Right lung (tissue), 5 donors: Measurements from ENCODE around the gene ZDHHC14. TPM values are rescaled to one million over a fixed set of nuclear protein-coding genes. Genes with fewer than 3 reads are reported as not detected.

Experiments used
- DNase-seq, 2 donors: peaks; one replicate each; pipeline ENCODE4 v3.0.0-alpha.2; 2013
- polyA plus RNA-seq, 5 donors: library from polyadenylated mRNA; unstranded; fragments of 120-200 nt; gene quantifications; one replicate each; pipeline versions ENCODE4 v1.2.1 to v1.2.3, GENCODE V29; 2013; ENCODE audit warnings: inconsistent platforms in 1 of 5, low replicate concordance in 1 of 5; ENCODE audit not compliant: insufficient read length in 5 of 5, insufficient read depth in 1 of 5

The ZDHHC14 gene
- polyA plus RNA-seq, 5 donors: 19.1 to 29.5 (median 25.6) TPM

DNA sequence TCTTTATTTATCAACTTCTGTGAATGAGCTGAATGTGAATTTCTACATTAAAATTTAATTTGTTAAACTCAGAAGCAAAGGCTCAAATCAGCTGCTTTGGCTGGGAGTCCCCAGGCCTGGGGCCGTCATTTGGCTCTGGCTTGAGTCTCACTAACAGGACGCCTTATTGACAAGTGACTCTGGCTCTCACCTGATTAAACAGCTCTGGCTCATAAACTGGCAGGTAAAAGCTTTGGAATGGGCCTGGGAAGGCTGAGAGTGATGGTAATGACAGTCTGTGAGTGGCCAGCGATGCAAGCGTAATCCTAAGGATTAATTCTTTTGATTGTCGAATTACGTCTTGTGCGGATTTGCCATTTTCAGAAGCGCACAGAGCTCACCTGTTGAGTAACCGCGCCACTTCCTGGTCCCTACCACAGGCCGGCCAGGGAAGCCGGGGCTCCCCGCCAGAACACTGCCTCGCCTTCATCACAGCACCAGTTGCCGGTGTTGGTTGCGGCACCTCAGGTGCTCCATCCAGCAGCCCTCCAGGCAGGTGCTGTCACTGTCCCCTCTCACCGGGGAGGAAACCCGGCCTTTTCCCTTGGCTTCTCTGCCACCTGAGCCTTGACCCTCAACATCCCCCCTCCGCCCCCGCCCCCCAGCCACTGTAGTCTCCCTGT is 110.7 kb downstream of the ZDHHC14 start:
- no peak for DNase-seq

DNA sequence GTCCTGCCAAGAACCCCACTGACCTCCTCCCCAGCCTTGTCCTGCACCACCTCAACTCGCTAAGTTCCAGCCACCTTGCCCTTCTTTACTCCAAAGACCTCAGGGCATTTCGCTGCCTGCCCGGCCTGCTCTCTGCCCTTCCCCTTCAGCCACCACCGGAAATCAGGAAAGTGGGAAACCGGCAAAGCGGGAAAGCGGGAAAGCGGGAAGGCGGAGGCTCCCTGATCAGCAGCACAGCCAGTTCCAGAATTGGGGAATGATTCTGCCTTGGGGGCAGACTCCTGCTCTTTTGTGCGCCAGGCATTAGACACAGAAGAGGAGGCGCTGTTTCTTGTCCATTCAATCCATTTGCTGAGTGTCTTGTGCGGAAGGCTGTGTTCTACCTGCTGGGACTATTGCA is 111.3 kb downstream of the ZDHHC14 start:
- no peak for DNase-seq

DNA sequence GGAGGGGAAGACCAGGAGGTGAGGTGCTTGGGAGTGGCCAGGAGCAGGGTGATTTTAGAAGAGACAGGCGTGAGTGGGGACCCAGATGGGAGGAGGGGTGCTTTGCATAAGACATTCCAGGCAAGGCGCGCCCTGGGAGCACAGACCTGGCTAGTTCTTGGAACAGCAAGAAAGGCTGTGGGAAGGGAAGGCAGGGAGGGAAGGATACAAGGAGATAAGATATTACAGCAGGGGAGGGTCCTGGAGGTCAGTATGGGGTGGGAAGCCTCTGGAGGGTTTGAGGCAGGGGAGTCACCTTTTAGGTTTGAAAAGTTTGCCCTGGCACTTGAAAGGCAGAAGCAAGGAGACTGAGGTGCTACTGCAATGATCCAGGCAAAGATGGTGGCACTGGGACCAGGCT is 111.8 kb downstream of the ZDHHC14 start:
- no peak for DNase-seq

DNA sequence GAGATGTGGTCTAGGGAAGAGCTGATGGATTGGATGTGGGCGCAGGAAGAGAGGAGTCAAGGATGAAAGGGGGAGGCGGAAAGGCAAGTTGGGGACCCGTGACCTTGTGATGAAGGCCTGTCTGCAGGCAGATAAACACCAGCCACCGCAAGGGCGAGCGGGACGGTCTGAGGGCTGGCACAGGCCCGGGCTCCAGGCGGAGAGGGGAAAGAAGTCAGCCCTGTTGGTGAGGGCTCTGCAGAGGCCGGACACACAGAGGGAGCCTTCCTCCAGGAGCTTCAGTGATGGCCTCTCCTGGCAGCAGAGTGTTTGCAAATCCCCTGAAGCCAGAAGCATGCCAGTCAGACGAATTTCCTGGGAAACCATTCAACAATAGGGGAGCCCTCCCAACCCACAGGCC is 112.2 kb downstream of the ZDHHC14 start:
- no peak for DNase-seq

DNA sequence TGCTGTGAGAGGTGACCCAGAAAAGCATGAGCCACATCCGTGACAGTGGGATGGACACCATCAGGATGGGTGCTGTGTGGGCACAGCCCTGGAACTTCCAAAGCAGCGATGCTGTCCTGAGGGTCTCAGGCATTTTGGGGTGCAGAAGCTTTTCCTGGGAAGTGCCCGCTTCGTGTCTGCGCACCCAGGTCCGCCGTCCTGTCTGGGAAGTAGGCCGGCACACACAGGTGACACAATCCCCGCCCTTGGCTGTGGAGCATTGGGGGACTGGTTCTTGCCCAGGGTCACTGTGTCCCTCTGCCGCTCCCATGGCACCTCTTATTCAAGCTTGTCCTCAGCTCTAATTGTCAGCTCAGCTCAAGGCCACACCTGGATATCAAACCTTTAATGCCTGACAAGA is 112.6 kb downstream of the ZDHHC14 start:
- DNase-seq: no peak

DNA sequence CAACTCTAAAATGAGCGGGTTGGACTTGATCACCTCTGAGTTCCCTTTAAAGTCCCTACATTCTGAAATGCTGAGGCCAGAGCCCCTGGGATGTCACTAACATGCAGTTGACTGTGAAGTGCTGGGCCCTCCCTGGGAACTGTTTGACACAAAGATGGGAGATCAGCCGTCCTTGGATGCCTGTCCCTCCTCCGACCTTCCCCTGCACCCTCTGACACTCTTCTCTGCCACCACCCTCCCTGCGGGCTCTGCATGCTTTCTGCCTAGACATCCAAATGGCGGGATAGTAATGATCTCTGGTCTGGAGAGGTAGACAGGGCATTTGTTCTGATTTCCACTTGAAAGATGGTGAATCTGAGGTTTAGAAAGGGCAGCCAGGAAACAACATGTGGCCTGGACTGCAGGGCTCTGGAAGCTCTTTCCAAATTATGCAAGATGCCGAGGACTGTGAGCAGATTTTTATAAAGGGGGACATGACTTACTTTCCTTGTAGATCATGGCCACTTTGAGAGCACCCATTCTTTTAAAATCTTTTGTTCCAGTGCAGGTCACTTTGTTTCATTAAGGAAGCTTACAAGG is 113.2 kb downstream of the ZDHHC14 start:
- DNase-seq: no peak

DNA sequence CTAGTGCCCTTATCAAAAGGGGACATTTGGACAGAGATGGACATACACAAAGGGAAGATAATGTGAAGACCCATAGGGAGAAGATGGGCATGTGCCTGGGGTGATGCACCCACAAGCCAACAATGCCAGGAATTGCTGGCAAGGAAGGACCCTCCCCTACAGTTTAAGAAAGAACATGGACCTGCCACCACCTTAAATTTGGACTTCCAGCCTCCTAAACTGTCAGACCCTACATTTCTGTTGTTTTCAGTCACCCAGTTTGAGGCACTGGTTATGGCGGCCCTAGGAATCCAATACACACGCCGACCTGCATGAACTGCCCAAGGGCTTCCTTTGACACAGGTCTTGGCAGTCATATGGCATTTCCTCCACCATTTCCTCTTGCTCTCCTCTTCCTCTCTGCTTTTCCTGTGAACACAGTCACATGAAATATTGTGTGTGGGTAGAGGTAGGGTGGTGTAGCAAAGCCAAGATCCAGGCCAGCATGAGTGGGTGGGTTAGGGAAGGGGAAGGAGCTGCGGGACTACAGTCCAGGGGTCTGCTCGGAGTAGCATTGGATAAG is 115.6 kb downstream of the ZDHHC14 start:
- no peak for DNase-seq

DNA sequence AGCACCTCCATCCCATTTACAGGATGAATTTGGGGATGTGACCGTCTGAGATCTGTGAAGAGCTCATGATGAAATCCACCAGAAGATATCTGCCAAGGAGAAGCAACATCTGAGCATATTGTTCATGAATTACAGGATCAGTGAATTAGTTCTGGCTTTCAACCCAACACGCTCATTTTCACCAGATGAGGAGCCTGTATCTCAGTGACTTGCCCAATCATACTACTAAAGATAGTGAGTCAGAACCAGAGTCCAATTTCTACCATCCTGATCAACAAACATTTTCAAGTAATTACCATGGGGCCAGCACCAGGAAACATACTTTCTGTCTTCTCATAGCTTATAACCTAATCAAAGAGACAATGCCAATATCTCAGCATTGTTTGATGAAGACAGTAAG is 116.6 kb downstream of the ZDHHC14 start:
- no peak for DNase-seq

DNA sequence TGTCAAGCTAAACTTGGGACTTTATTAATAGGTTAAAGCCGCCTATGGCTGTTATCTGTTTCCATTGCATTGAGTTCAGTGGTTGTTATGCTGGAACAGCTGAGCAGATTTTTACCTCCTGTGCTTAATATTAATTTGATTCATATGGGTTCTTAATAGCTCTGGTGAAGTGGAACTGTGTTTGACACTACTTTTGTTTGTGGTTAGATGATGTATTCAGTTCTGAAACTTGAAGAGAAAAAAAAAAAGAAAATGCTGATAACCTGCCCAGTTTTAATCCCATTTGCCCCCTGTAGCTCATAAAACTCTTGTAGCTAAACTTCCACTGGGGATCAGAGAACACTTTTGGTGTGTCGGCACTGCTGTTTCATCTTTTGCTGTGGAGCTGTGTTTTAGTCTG is 117.8 kb downstream of the ZDHHC14 start:
- no peak for DNase-seq

DNA sequence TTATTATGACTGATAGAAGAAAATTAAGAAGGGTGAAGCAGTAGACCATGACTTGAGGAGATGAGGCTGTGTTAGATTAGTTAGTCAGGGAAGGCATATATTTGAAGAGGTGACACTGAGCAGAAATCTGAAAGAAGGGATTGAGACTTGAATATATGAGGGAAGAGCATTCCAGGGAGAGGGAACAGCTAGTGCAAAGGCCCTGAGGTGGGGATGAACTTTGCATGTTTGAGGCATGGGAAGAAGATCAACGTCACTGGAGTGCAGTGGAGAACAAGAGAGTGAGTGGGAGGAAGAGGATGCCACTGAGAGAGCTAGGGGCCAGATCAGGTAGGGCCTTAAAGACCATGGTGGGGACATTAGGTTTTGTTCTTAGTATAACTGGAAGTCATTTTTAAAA is 119.0 kb downstream of the ZDHHC14 start:
- no peak for DNase-seq

DNA sequence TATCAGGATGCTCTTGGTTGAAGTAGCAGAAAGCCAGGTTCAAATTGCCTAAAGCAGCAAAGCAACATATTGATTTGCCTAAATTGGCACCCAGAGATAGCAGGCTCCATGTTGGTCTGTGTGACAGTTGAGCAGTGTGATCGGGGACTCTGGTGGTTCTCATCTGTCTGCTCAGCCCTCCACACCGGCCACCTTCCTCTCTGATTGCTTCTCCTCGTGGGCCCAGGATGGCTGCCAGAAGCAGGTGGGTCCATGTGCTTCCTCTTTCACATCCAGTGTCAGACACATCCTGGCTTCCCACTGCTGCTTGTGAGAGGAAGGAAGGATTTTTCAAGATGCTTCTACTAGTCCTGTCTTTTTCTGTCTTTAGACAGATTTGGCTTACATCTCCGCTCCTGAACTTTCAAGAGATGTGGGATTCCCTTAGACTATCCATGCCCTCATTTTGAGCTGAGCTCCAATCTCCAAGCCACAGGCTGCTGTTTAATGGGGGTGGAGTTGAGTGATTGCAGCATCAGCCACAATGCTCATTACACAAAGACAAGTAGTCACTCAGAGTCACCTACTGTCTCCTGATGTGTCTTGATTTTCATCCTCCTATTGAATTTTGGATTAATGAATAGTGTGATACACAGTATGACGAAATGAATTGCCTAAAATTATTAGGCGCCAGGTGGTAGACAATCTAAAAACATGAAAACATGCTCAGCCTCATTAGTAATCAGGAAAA is 122.2 kb downstream of the ZDHHC14 start:
- no peak for DNase-seq

DNA sequence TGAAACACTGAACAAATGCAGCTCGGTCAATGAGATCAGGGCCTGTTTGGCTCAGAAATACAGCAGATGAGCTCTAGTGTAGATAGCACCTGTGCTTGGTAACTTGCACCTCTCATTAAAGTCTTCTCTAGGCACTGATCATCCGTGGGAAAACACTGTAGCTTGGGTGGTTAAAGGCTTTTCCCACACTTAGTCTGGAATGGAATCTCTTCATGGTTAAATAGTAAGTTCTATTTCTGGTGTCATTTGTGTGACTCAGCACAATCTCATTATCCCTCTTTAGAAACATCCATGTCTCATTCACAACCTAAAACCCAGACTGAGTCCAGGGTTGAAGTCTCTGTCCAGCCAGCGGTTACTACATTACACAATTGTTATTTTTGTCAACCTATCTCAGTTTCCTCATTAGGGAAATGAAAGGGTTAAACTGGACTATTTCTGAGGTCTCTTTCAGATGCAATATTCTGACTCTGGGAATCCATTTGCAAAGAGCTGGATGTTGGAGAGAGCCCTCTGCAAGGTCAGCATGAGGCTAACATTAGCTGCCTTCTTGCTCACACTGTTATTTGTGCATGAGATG is 125.0 kb downstream of the ZDHHC14 start:
- no peak for DNase-seq

DNA sequence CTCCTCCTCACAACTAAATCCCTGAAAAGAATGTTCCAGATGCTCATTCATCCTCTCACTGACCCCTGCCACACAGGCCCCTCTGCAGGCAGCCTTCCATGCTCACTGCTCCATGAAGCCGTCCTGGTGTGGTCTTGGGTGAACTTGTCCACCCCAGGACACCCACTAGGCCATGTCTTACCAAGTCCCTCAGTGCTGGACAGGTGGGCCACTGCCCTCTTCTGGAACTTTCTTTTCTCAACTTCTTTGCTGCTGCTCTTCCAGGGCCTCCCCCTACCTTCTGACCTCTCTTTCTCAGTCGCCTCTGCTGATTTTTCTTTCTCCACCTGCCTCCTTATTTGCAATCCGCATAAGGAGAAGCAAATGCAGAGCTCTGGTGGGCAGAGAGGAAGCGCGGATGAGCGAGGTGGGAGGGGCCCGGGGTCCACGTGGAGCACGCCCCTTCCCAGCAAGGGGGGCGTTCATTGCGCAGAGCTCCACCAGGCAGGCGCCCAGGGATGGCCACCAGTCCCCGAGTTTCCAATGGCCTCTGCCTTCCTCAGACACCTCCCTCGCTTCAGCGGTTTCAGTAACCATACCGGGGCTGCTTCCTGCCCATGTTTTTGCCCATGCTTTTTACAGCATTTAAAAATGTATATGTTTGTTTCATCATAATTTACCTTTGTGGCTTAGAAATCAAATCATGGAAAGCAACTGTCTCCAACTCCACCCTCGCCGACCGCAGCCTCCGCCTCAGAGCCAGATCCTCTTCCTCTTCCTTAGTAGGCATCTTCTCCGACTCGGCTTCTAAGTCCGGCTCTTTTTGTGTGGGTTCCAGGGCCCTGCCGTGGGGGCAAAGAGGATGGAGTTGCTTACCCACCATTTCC is 129.6 kb downstream of the ZDHHC14 start:
- no peak for DNase-seq

DNA sequence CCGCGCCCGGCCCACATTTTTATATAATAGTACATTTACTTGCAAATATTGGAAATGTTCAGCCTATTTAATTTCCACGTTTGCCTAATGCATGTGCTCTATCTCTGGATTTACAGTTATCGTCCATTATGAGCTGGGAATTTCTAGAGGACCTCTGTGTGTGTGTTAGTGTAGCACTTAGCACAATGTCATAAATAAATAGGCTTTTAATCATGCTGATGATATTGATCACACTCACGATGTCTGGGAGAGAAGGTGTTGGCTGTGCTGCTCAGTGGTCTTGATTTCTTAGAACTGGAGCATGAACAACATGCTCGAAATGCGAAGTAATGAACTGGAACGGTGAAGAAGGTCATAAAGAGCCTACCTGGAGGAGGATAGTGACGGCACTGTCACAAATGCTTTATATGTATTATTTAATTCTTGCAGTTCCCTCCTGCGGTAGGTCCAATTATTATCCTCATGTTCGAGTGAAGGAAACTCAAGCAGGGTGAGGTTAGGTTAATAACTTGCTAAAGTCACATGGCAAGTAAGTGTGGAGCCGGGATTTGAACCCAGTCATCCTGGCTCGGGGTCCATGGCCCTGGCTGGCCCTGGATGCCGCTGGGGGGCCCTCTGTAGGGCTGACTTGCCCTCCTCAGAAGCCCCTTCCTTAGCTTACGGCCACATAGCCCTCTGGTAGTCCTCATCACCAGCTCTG is 130.8 kb downstream of the ZDHHC14 start:
- no peak for DNase-seq

DNA sequence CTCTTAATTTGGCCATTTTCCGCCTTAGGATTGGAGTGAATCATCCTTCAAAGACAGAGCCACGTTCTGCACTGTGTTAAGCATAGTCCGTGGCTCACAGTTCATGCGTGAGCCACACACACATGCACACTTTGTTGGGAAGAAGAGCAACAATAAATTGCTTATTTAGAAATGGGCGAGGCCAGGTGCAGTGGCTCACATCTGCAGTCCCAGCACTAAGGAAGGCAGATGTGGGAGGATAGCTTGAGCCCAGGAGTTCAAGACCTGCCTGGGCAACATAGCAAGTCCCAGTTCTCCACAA is 131.3 kb downstream of the ZDHHC14 start:
- DNase-seq: no peak

DNA sequence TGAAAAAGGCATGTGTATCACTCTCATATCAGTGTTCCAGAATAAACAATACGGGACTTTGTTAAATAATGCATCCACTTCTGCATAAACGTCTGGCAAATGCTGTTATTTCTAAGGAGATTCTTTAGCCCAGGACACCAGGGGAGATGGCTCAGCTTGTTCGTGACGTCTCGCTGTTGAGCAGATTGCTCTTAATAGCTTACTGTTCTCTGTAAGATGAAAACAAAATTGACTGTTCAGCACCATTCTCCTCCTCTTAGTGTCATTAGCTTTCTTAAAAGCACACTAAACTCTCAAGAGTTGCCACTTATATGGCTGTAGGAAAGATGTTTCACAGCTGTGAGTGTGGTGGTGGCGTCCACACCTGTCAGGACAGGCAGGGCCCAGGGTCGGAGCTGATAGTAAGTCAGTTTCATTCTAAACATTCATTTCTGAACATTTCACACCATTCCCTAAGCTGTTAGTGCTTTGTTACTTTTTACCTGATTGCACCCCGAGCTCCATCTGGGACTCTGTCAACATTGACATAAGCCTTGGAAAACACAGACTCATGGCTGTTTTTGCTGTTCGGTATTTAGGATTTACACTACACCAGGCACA is 132.1 kb downstream of the ZDHHC14 start:
- DNase-seq: no peak

DNA sequence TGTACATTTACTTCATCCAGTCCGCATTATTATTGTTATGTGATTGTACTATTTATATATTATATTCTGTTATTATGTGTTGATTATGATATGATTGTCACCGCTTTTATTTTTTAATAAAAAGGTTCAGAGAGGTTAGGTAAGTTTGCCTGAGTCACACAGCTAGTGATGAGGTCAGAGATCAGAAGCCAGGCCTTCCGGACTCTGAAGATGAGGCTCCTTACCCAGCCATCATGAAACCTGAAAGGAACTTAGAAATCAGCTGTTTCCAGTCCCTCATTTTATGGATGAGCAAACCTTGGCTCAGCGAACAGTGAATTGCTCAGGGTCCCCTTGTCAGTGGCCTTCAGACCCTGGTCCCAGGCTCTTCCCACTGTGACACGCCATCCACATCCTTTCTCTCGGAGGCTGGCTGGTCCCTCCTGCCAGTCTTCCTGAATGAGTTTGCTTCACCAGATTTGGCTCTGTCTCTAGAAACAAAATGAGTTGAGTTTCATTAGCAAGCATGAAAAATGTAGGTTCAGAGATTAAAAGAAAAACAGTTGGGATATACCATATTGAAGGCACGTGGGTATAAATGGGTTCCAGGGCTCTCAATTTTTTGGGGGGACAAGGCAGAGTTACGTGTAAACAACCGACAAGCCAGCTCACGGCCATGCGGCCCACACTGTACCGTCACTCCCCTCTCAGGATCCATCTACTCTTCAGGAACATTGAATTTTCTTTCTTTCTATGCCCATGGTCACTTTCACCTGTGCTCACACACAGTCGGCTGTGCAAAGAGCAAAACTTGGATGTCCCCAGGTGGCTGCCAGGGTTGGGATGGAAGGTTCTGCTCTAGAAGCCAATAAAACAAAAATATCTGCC is 132.9 kb downstream of the ZDHHC14 start:
- no peak for DNase-seq

DNA sequence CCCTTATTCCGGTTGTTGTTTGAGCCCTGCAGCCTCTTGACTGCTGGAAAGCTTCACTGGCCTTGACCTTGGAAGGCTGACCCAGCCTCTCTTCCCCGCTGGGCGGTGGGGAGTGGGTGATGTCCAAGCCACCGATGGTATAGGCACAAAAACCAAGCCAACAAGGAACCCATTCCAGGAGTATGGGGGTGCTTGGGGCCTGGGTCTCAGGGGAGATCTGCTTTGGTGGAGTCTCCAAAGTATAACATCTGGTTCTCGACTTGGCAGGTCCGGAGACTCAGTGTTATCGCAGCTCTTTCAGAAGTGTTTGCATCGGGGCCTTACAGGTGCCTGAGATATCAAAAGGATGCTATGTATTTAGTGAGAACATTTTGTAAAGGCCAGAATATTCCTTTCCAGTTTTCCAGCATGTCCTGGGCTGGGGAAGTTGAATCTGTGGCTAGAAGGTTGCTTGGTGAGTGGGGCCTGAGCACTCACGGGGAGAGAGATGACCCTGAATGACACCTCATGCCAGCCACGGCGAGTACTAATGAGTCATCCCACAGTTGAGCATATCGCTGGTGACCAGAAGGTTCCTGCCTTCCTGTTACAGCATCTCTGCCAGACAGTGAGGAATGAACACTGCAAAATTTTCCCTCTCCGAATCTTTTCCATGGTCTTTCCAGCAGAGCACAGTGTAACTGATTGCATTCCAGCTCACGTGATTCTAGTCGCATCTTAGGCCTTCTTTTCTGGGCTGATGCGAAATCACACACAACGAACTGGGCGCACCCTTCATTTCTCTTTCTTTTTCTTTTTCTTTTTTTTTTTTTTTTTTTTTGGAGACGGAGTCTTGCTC is 133.9 kb downstream of the ZDHHC14 start:
- DNase-seq: no peak
